Measurements from ENCODE around the gene CAPG. TPM values are rescaled to one million over a fixed set of nuclear protein-coding genes. Genes with fewer than 3 reads are reported as not detected.

CAPG gene
- total and polyA plus RNA-seq, 9 of the 15 experiments (the other 6 are each of a cell fraction or from before 2014, with no cell fraction given), result 10.6 to 90.4 (median 56.0) TPM

- peak; percentile 84 to 86 (median 86) for DNase-seq (ENCODE audit: extremely low read depth in 1 of 4, low spot score in 3 of 4)
- H3K4me1 ChIP-seq (replicated peaks in 1 of 2; ENCODE audit: control insufficient read depth in 2 of 2, insufficient read depth in 2 of 2, low read length in 2 of 2), result peaks cover 28 to 52% of the 10 kb centered on the region in 2 experiments
- peak; percentile 61 for FAIRE-seq
- ChIA-PET POLR2A (interaction anchor here (0.5 to 63.9 kb wide), 17 partner anchors 7 to 761 kb away, joined by 3 to 1576 read pairs (median 4); partner anchors contain the start of genes ELMOD3, MAT2A and RETSAT), CTCF (ENCODE audit: low intra/inter-chr PET ratio) (no interaction called here)
- H2AFZ ChIP-seq (ENCODE audit: low read depth, low read length), result peak overlapping the region; percentile 86
- H3K36me3 ChIP-seq (ENCODE audit: control insufficient read depth, insufficient read depth, low read length), result no peaks in the 10 kb centered on the region
- peak overlapping the region; percentile 79 for H3K27ac ChIP-seq (ENCODE audit: extremely low read depth, low read depth, low read length)
- intact Hi-C loops (cut with micrococcal nuclease), result loop anchor here (5.0 kb wide), 2 partner anchors 60 to 100 kb away; partner anchors contain the start of gene MAT2A
- no peaks in the 10 kb centered on the region for H3K9me1 ChIP-seq (ENCODE audit: control insufficient read depth, insufficient read depth, low read length)
- H3K4me3 ChIP-seq, result peak overlapping the region; percentile 32
- no TSS peak for BruUV-seq (replicated peaks)
- no peaks in the 10 kb centered on the region for H4K20me1 ChIP-seq (replicated peaks; ENCODE audit: control insufficient read depth, insufficient read depth, low read length)
- H3K27me3 ChIP-seq (ENCODE audit: control insufficient read depth in 2 of 2, insufficient read depth in 2 of 2, low read length in 2 of 2), result no peaks in the 10 kb centered on the region
- H3K79me2 ChIP-seq (ENCODE audit: control insufficient read depth, insufficient read depth, low read length), result no peaks in the 10 kb centered on the region; the same call in 2 of the 3 replicates
- ATAC-seq, result peak; percentile 81
- peak overlapping the region; percentile 81 for H3K4me2 ChIP-seq (ENCODE audit: insufficient read depth, low read length)
- 21% methylated on average over 23 of the region's 64 CpGs for WGBS (ENCODE audit: insufficient coverage, low coverage, missing lambda C conversion rate)
- H3K9ac ChIP-seq (ENCODE audit: insufficient read depth in 1 of 2, low read depth in 2 of 2, low read length in 2 of 2), result peak overlapping the region; percentile 73 to 90
- in situ Hi-C loops (cut with MboI), result no loop called here
- no peaks in the 10 kb centered on the region for H3K9me3 ChIP-seq (replicated peaks; ENCODE audit: control insufficient read depth, insufficient read depth, low read depth, low read length)
- TF ChIP-seq BRD9 (IDR thresholded peaks at IDR 0.05; ENCODE audit: low read depth, partially characterized antibody), result no peak
- TF ChIP-seq, protein P1, sequence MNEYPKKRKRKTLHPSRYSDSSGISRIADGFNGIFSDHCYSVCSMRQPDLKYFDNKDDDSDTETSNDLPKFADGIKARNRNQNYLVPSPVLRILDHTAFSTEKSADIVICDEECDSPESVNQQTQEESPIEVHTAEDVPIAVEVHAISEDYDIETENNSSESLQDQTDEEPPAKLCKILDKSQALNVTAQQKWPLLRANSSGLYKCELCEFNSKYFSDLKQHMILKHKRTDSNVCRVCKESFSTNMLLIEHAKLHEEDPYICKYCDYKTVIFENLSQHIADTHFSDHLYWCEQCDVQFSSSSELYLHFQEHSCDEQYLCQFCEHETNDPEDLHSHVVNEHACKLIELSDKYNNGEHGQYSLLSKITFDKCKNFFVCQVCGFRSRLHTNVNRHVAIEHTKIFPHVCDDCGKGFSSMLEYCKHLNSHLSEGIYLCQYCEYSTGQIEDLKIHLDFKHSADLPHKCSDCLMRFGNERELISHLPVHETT (CRISPR knock-in tag; conservative IDR thresholded peaks at IDR 0.05 in 1 of 2, IDR thresholded peaks at IDR 0.05 in 1 of 2), result no peak; a peak in 1 of 4 replicates
- TF ChIP-seq KDM4B (IDR thresholded peaks at IDR 0.05; ENCODE audit: borderline replicate concordance in 2 of 2, low read depth in 1 of 2), result no peak
- no peak for TF ChIP-seq EHMT2 (IDR thresholded peaks at IDR 0.05)
- no peak for TF ChIP-seq ZNF23 (CRISPR knock-in tag; IDR thresholded peaks at IDR 0.05)
- no peak for TF ChIP-seq ILF3 (IDR thresholded peaks at IDR 0.05; ENCODE audit: borderline replicate concordance)
- no peak for TF ChIP-seq ZNF224 (CRISPR knock-in tag; IDR thresholded peaks at IDR 0.05)
- TF ChIP-seq BCLAF1 (IDR thresholded peaks at IDR 0.05; ENCODE audit: borderline replicate concordance in 1 of 2, control insufficient read depth in 1 of 2, low read depth in 2 of 2, low read length in 1 of 2), result no peak
- TF ChIP-seq CBX3 (IDR thresholded peaks at IDR 0.05; ENCODE audit: borderline replicate concordance in 1 of 2, low read length in 2 of 2), result no peak
- TF ChIP-seq MEF2A (IDR thresholded peaks at IDR 0.05; ENCODE audit: control insufficient read depth, low read depth, low read length), result no peak
- TF ChIP-seq, protein P2, sequence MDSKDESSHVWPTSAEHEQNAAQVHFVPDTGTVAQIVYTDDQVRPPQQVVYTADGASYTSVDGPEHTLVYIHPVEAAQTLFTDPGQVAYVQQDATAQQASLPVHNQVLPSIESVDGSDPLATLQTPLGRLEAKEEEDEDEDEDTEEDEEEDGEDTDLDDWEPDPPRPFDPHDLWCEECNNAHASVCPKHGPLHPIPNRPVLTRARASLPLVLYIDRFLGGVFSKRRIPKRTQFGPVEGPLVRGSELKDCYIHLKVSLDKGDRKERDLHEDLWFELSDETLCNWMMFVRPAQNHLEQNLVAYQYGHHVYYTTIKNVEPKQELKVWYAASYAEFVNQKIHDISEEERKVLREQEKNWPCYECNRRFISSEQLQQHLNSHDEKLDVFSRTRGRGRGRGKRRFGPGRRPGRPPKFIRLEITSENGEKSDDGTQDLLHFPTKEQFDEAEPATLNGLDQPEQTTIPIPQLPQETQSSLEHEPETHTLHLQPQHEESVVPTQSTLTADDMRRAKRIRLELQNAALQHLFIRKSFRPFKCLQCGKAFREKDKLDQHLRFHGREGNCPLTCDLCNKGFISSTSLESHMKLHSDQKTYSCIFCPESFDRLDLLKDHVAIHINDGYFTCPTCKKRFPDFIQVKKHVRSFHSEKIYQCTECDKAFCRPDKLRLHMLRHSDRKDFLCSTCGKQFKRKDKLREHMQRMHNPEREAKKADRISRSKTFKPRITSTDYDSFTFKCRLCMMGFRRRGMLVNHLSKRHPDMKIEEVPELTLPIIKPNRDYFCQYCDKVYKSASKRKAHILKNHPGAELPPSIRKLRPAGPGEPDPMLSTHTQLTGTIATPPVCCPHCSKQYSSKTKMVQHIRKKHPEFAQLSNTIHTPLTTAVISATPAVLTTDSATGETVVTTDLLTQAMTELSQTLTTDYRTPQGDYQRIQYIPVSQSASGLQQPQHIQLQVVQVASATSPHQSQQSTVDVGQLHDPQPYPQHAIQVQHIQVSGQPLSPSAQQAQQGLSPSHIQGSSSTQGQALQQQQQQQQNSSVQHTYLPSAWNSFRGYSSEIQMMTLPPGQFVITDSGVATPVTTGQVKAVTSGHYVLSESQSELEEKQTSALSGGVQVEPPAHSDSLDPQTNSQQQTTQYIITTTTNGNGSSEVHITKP (IDR thresholded peaks at IDR 0.05; ENCODE audit: partially characterized antibody), result no peak
Observed at GRCh38 chr2:85437488-85438200, 27.5 kb upstream of the CAPG start.
